Prostate gland (tissue), 2 donors: ENCODE results near the gene NCBP1. TPM values are rescaled to one million over a fixed set of nuclear protein-coding genes. Genes with fewer than 3 reads are reported as not detected.

ENCODE experiments used
- DNase-seq: peaks from one replicate; pipeline ENCODE4 v3.0.0-alpha.2; 2019; ENCODE audit warnings: low spot score
- H3K27ac ChIP-seq, 2 donors: fragments of 200-600 bp; sonication (generic); 2 replicates each; pipeline ENCODE4 v1.5.1; 2017 to 2019
- H3K27me3 ChIP-seq: fragments of 200-600 bp; sonication (generic); replicated peaks from 2 replicates; pipeline ENCODE4 v1.5.1; 2019; ENCODE audit not compliant: insufficient read depth
- H3K36me3 ChIP-seq, 2 donors: fragments of 200-600 bp; sonication (generic); 1 replicate in 1 of 2; 2 replicates in 1 of 2; pipeline versions ENCODE4 v1.5.1 to v1.8.1; 2017 to 2019
- H3K4me1 ChIP-seq: fragments of 200-600 bp; sonication (generic); replicated peaks from 2 replicates; pipeline ENCODE4 v1.5.1; 2019
- H3K4me3 ChIP-seq, 2 donors: fragments of 200-600 bp; sonication (generic); 2 replicates each; pipeline ENCODE4 v1.5.1; 2017 to 2019
- H3K9me3 ChIP-seq: fragments of 200-600 bp; sonication (generic); 2 replicates; pipeline ENCODE4 v1.5.1; 2017
- CTCF ChIP-seq, 4 experiments: fragments of 200-600 bp in 2 of 4; fragments of 450-650 bp in 2 of 4; sonication (generic) in 2 of 4; IDR thresholded peaks; 1 replicate in 3 of 4; 2 replicates in 1 of 4; pipeline ENCODE4 v1.5.1; 2016 to 2019; ENCODE audit warnings: antibody characterized with exemption in 4 of 4, mild to moderate bottlenecking in 2 of 4, moderate library complexity in 2 of 4
- POLR2A ChIP-seq: fragments of 450-650 bp; IDR thresholded peaks from one replicate; pipeline ENCODE4 v1.6.1; 2016; ENCODE audit warnings: antibody characterized with exemption, mild to moderate bottlenecking
- POLR2AphosphoS5 ChIP-seq: sonication (generic); formaldehyde crosslinking; IDR thresholded peaks from one replicate; pipeline ENCODE4 v1.6.1; 2017; ENCODE audit warnings: antibody characterized with exemption
- WGBS: methylation state at CpG from one replicate; pipeline ENCODE4 v1.1.5; 2018; 5-methylcytosine and 5-hydroxymethylcytosine counted together
- intact Hi-C: fragments of 100-400 bp; cut with DNase I; formaldehyde crosslinking; loops from one replicate; pipeline ENCODE4 v1.14.2; 2022
- total RNA-seq, 2 donors: library from RNA; depleted of rRNA; stranded (reverse); fragments of >200 nt; gene quantifications; one replicate each; pipeline ENCODE4 v1.1.0, GENCODE V29; 2016

Gene NCBP1
- total RNA-seq, 2 donors from 2014 or later, result 18.1 to 18.3 TPM

GRCh38 chr9:97645720-97646119 lies 12.1 kb downstream of the NCBP1 start:
- intact Hi-C loops, result no loop called here
- no peaks in the 10 kb centered on the region for H3K9me3 ChIP-seq
- no peaks in the 10 kb centered on the region for H3K4me1 ChIP-seq
- no peaks in the 10 kb centered on the region for H3K27me3 ChIP-seq
- no peaks in the 10 kb centered on the region for H3K36me3 ChIP-seq
- no peak overlapping the region for H3K27ac ChIP-seq
- TF ChIP-seq POLR2A (no peak), CTCF (IDR thresholded peaks at IDR 0.05) (no peak), POLR2AphosphoS5 (no peak)
- no peak for DNase-seq
- H3K4me3 ChIP-seq, result no peak overlapping the region

GRCh38 chr9:97647996-97648395 lies 14.4 kb downstream of the NCBP1 start:
- no peaks in the 10 kb centered on the region for H3K9me3 ChIP-seq
- no peak for DNase-seq
- no peak overlapping the region for H3K4me3 ChIP-seq
- WGBS, result 96% methylated on average over 5 of the region's 5 CpGs
- no peak overlapping the region for H3K27ac ChIP-seq
- intact Hi-C loops, result no loop called here
- no peaks in the 10 kb centered on the region for H3K4me1 ChIP-seq
- no peaks in the 10 kb centered on the region for H3K27me3 ChIP-seq
- no peak for TF ChIP-seq CTCF (IDR thresholded peaks at IDR 0.05)
- no peak for TF ChIP-seq POLR2AphosphoS5
- TF ChIP-seq POLR2A, result no peak
- no peaks in the 10 kb centered on the region for H3K36me3 ChIP-seq

- Histone ChIP-seq H3K27ac (no peak overlapping the region), H3K27me3 (no peaks in the 10 kb centered on the region), H3K9me3 (no peaks in the 10 kb centered on the region), H3K4me3 (no peak overlapping the region), H3K36me3 (no peaks in the 10 kb centered on the region), H3K4me1 (no peaks in the 10 kb centered on the region)
- no peak for DNase-seq
- 88% methylated on average over 3 of the region's 3 CpGs for WGBS
- intact Hi-C loops, result no loop called here
- no peak for TF ChIP-seq POLR2A
- no peak for TF ChIP-seq POLR2AphosphoS5
- no peak for TF ChIP-seq CTCF (IDR thresholded peaks at IDR 0.05)
Measured at GRCh38 chr9:97651646-97652045, 18.0 kb downstream of the NCBP1 start.

- WGBS, result 91% methylated on average over 1 of the region's 1 CpG
- Histone ChIP-seq H3K4me3 (no peak overlapping the region), H3K36me3 (no peaks in the 10 kb centered on the region), H3K27ac (no peak overlapping the region), H3K4me1 (no peaks in the 10 kb centered on the region), H3K27me3 (no peaks in the 10 kb centered on the region), H3K9me3 (no peaks in the 10 kb centered on the region)
- TF ChIP-seq POLR2A (no peak), CTCF (IDR thresholded peaks at IDR 0.05) (no peak)
- DNase-seq, result no peak
- intact Hi-C loops, result no loop called here
Measured at GRCh38 chr9:97658707-97659106, 25.1 kb downstream of the NCBP1 start.

- H3K36me3 ChIP-seq, result no peaks in the 10 kb centered on the region
- intact Hi-C loops, result no loop called here
- no peaks in the 10 kb centered on the region for H3K27me3 ChIP-seq
- H3K4me1 ChIP-seq, result no peaks in the 10 kb centered on the region
- WGBS, result 92% methylated on average over 3 of the region's 3 CpGs
- no peaks in the 10 kb centered on the region for H3K9me3 ChIP-seq
- no peak overlapping the region for H3K27ac ChIP-seq
- no peak for DNase-seq
- no peak for TF ChIP-seq POLR2A
- no peak overlapping the region for H3K4me3 ChIP-seq
Measured at GRCh38 chr9:97659771-97660170, 26.1 kb downstream of the NCBP1 start.
